ENCODE measurements around the gene EFCAB8. TPM values are rescaled to one million over a fixed set of nuclear protein-coding genes. Genes with fewer than 3 reads are reported as not detected.

EFCAB8 gene
- total RNA-seq, 2 experiments from 2014 or later = 0.25 to 0.55 TPM

DNA sequence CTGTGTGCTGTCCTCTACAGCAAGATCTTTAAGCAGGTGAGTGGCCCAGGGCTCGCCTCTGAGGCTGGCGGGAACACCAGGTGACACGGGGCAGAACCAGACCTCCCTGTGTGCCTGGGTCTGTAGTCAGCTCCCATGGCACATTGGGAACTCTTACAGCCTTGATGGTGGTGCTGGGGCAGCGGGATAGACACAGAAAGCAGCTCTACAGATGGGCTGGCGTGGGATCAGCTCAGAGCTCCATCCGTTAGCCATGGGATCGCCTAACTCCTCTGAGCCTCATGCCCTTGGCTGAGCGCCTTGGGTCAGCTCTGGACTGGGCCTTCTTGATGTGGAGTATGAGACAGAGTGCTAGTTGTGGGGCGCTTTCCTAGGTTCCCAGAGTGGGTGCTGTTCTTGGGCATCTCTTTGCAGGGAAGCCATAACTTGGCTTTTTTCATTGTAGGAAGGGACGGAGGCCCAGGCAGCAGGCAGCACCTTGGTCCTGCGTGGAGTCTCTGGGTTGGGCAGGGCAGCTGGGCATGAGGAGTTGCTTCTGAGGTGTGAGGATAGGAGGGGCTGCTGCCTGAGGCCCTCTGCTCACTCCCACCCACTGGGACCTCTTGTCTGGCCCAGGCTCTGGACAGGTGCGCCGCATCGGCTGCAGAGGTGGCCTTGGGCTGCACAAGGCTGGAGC is 51.3 kb downstream of the EFCAB8 start:
- no peaks in the 10 kb centered on the region for H3K27me3 Mint-ChIP-seq
- H3K4me1 Mint-ChIP-seq = no peaks in the 10 kb centered on the region
- no peak overlapping the region for H3K27ac Mint-ChIP-seq
- POLR2A ChIA-PET = no interaction called here
- no peak for DNase-seq
- H3K4me3 Mint-ChIP-seq = no peak overlapping the region
- CTCF ChIA-PET = interaction anchor here (1.3 kb wide), 1 partner anchor 95 kb away, joined by 6 read pairs; no protein-coding TSS in a partner anchor
- peaks cover 3% of the 10 kb centered on the region for H3K9me3 Mint-ChIP-seq
- no peaks in the 10 kb centered on the region for H3K36me3 Mint-ChIP-seq (ENCODE audit: low read depth)

- ChIA-PET POLR2A (no interaction called here), CTCF (interaction anchor here (1.2 kb wide), 1 partner anchor 10 kb away, joined by 4 read pairs; no protein-coding TSS in a partner anchor)
- Mint-ChIP-seq H3K36me3 (ENCODE audit: low read depth) (no peaks in the 10 kb centered on the region), H3K4me3 (no peak overlapping the region), H3K27ac (no peak overlapping the region), H3K9me3 (peaks cover 7% of the 10 kb centered on the region), H3K4me1 (no peaks in the 10 kb centered on the region), H3K27me3 (no peaks in the 10 kb centered on the region)
- DNase-seq = no peak
Measured at GRCh38 chr20:32911355-32911754, 52.6 kb downstream of the EFCAB8 start.

GRCh38 chr20:32912688-32913087 is 54.0 kb downstream of the EFCAB8 start:
- ChIA-PET POLR2A (no interaction called here), CTCF (no interaction called here)
- H3K4me3 Mint-ChIP-seq = no peak overlapping the region
- H3K9me3 Mint-ChIP-seq = peaks cover 9% of the 10 kb centered on the region
- no peaks in the 10 kb centered on the region for H3K27me3 Mint-ChIP-seq
- no peaks in the 10 kb centered on the region for H3K36me3 Mint-ChIP-seq (ENCODE audit: low read depth)
- no peak overlapping the region for H3K27ac Mint-ChIP-seq
- H3K4me1 Mint-ChIP-seq = no peaks in the 10 kb centered on the region
- no peak for DNase-seq

GRCh38 chr20:32914031-32914430 is 55.3 kb downstream of the EFCAB8 start:
- Mint-ChIP-seq H3K4me1 (no peaks in the 10 kb centered on the region), H3K9me3 (peaks cover 9% of the 10 kb centered on the region), H3K36me3 (ENCODE audit: low read depth) (no peaks in the 10 kb centered on the region), H3K4me3 (no peak overlapping the region), H3K27ac (no peak overlapping the region), H3K27me3 (no peaks in the 10 kb centered on the region)
- ChIA-PET POLR2A (no interaction called here), CTCF (no interaction called here)
- DNase-seq = no peak

GRCh38 chr20:32917191-32917950 is 58.6 kb downstream of the EFCAB8 start:
- CTCF ChIA-PET = interaction anchor here (1.1 kb wide), 1 partner anchor 29 kb away, joined by 3 read pairs; no protein-coding TSS in a partner anchor
- no peaks in the 10 kb centered on the region for H3K36me3 Mint-ChIP-seq (ENCODE audit: low read depth)
- no peak overlapping the region for H3K4me3 Mint-ChIP-seq
- POLR2A ChIA-PET = no interaction called here
- no peaks in the 10 kb centered on the region for H3K4me1 Mint-ChIP-seq
- no peaks in the 10 kb centered on the region for H3K27me3 Mint-ChIP-seq
- no peak overlapping the region for H3K27ac Mint-ChIP-seq
- no peak for DNase-seq
- H3K9me3 Mint-ChIP-seq = peaks cover 9% of the 10 kb centered on the region

DNA sequence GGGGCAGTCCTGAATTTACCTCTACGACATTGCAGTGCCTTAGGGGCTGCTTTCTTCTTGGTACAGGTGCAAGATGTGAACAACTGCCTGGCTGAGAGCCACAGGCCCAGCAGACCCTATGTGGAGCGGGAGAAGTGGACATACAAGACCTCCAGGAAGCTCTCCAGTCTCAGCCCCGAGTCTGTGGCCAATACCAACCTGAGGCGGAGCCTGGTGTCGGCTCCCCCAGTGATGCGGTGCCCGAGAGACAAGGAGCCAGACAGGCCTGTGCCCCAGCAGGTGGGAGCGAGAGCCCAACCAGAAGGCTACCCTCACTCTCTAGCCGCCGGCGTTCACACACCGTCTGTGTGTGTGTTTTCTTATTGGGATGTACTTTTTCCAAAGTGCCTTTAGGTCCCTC is 59.6 kb downstream of the EFCAB8 start:
- Mint-ChIP-seq H3K4me3 (no peak overlapping the region), H3K4me1 (no peaks in the 10 kb centered on the region), H3K27me3 (no peaks in the 10 kb centered on the region), H3K36me3 (ENCODE audit: low read depth) (no peaks in the 10 kb centered on the region), H3K9me3 (peaks cover 9% of the 10 kb centered on the region), H3K27ac (no peak overlapping the region)
- no peak for DNase-seq
- ChIA-PET POLR2A (no interaction called here), CTCF (interaction anchor here (1.1 kb wide), 1 partner anchor 28 kb away, joined by 3 read pairs; no protein-coding TSS in a partner anchor)

- peaks cover 9% of the 10 kb centered on the region for H3K9me3 Mint-ChIP-seq
- H3K4me1 Mint-ChIP-seq = no peaks in the 10 kb centered on the region
- POLR2A ChIA-PET = no interaction called here
- H3K27me3 Mint-ChIP-seq = no peaks in the 10 kb centered on the region
- CTCF ChIA-PET = no interaction called here
- H3K4me3 Mint-ChIP-seq = no peak overlapping the region
- H3K27ac Mint-ChIP-seq = no peak overlapping the region
- H3K36me3 Mint-ChIP-seq (ENCODE audit: low read depth) = no peaks in the 10 kb centered on the region
- DNase-seq = no peak
Measured at GRCh38 chr20:32918751-32919150, 60.0 kb downstream of the EFCAB8 start.

DNA sequence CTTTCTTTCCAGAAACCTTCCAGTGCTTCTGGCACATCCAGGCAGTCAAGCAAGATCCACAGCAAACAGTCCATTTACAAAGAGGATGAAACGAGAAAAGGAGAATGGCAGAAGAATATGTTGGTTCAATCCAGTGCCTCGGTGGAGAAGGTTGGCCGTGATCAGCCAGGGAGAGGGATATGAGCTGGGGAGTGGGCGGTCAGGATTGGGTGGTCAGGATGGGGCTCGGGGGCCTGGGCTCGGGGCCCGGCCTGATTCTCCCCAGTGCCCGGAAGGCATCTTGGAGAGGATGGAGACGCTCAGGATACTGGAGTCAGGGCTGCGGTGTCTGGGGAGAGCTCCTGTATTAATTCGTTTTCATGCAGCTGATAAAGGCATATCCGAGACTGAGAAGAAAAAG is 61.3 kb downstream of the EFCAB8 start:
- CTCF ChIA-PET = no interaction called here
- H3K4me1 Mint-ChIP-seq = no peaks in the 10 kb centered on the region
- POLR2A ChIA-PET = no interaction called here
- no peaks in the 10 kb centered on the region for H3K36me3 Mint-ChIP-seq (ENCODE audit: low read depth)
- no peak overlapping the region for H3K4me3 Mint-ChIP-seq
- peaks cover 6% of the 10 kb centered on the region for H3K9me3 Mint-ChIP-seq
- H3K27ac Mint-ChIP-seq = no peak overlapping the region
- DNase-seq = no peak
- H3K27me3 Mint-ChIP-seq = no peaks in the 10 kb centered on the region

DNA sequence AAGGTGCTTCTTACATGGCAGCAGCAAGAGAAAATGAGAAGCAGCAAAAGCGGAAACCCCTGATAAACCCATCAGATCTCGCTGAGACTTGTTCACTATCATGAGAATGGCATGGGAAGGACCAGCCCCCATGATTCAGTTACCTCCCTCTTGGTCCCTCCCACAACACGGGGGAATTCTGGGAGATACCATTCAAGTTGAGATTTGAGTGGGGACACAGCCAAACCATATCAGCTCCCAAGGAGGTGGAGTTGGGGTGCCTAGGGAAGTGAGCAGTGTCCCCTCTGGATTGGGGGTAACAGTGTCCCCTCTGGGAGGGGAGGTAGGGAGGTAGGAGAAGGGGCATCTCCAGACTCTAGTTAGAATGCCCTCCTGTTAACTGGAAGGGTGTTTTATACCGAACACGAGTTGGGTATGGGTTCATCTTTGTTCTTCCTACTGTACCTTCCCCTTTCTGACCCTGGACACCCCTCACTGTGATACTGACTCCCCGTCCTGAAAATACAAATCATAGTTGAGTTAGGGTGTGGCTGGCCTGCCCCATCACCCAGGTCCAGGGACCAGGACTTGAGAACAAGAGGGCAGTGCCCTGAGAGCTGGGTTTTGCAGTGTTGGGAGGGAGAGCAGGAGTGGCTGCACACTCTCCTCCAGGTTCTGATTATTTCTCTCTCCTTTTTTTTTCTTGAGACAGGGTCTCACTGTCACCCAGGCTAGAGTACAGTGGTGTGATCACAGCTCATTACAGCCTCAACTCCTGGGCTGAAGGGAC is 62.0 kb downstream of the EFCAB8 start:
- no peak for DNase-seq
- no peak overlapping the region for H3K27ac Mint-ChIP-seq
- no peak overlapping the region for H3K4me3 Mint-ChIP-seq
- peaks cover 2% of the 10 kb centered on the region for H3K9me3 Mint-ChIP-seq
- no peaks in the 10 kb centered on the region for H3K36me3 Mint-ChIP-seq (ENCODE audit: low read depth)
- no peaks in the 10 kb centered on the region for H3K4me1 Mint-ChIP-seq
- H3K27me3 Mint-ChIP-seq = no peaks in the 10 kb centered on the region
- POLR2A ChIA-PET = no interaction called here
- CTCF ChIA-PET = interaction anchor here (1.5 kb wide), 1 partner anchor 9 kb away, joined by 4 read pairs; no protein-coding TSS in a partner anchor

DNA sequence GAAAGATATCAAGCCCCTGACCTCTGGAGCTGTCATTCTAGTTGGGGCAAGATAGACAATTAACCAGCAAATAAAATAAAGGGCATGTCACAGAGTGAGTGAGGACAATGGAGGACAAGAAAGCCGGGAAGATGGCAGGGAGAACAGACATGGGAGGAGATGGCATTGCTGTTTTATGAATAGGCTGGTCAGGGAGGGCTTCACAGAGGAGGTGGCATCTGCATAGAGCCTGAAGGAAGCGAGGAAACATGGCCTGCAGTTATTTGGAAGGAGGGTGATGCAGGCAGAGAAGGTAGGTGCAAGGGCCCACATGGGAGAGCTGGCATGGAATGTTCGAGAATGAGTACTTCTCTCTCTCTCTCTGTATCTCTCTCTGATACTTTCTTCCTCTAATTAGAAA is 63.7 kb downstream of the EFCAB8 start:
- POLR2A ChIA-PET = no interaction called here
- Mint-ChIP-seq H3K9me3 (no peaks in the 10 kb centered on the region), H3K27ac (no peak overlapping the region)

DNA sequence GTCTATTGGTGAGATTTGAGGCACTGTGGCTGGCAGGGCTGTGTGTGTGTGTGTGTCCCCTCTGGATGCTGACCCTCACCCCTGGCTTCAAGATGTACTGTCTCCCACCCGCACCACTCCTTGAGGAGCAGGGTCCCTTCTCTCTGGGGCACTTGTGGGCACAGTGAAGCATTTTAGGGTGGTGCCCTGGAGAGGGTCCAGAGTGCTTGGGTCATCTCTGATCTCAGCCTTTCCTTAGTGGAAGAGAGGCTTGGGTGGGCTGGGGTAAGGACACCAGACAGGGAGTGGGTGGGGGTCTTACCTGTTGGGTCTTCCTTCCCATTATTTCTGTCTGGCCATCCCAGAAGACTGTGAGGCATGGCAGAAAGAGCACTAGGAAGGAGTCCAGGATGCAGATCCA is 66.1 kb downstream of the EFCAB8 start:
- H3K4me3 Mint-ChIP-seq = no peak overlapping the region
- H3K4me1 Mint-ChIP-seq = no peaks in the 10 kb centered on the region
- ChIA-PET POLR2A (no interaction called here), CTCF (interaction anchor here (1.7 kb wide), 1 partner anchor 21 kb away, joined by 6 read pairs; no protein-coding TSS in a partner anchor)
- H3K27me3 Mint-ChIP-seq = no peaks in the 10 kb centered on the region
- no peaks in the 10 kb centered on the region for H3K36me3 Mint-ChIP-seq (ENCODE audit: low read depth)
- H3K27ac Mint-ChIP-seq = no peak overlapping the region
- H3K9me3 Mint-ChIP-seq = no peaks in the 10 kb centered on the region
- no peak for DNase-seq

More for the DNA sequence above, 63.7 kb downstream of the EFCAB8 start:
- H3K4me1 Mint-ChIP-seq = no peaks in the 10 kb centered on the region
- no peak for DNase-seq
- H3K27me3 Mint-ChIP-seq = no peaks in the 10 kb centered on the region
- CTCF ChIA-PET = interaction anchor here (1.5 kb wide), 1 partner anchor 11 kb away, joined by 4 read pairs; no protein-coding TSS in a partner anchor
- H3K36me3 Mint-ChIP-seq (ENCODE audit: low read depth) = no peaks in the 10 kb centered on the region
- H3K4me3 Mint-ChIP-seq = no peak overlapping the region

GRCh38 chr20:32925481-32926196 is 66.9 kb downstream of the EFCAB8 start:
- Mint-ChIP-seq H3K9me3 (no peaks in the 10 kb centered on the region), H3K27me3 (no peaks in the 10 kb centered on the region), H3K4me1 (no peaks in the 10 kb centered on the region), H3K27ac (no peak overlapping the region), H3K4me3 (no peak overlapping the region), H3K36me3 (ENCODE audit: low read depth) (no peaks in the 10 kb centered on the region)
- ChIA-PET CTCF (interaction anchor here (0.6 to 1.7 kb wide), 2 partner anchors 20 to 220 kb away, joined by 4 to 6 read pairs; no protein-coding TSS in a partner anchor), POLR2A (no interaction called here)
- DNase-seq = no peak

DNA sequence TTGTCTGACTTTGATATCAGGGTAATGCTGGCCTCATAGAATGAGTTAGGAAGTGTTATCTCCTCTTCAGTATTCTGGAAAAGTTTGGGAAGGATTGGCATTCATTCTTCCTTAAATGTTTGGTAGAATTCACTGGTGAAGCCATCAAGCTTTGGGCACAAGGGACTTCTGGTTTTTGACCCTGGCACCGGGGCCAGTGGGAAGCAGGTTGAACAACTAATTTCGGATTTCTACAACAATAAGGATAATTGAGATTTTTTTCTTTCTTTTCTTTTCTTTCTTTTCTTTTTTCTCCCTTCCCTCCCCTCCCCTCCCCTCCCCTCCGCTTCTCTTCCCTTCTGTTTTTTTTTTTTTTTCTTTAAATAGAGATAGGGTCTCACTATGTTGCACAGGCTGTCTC is 70.4 kb downstream of the EFCAB8 start:
- no peaks in the 10 kb centered on the region for H3K27me3 Mint-ChIP-seq
- no peak overlapping the region for H3K27ac Mint-ChIP-seq
- ChIA-PET CTCF (no interaction called here), POLR2A (no interaction called here)
- H3K4me3 Mint-ChIP-seq = no peak overlapping the region
- no peaks in the 10 kb centered on the region for H3K36me3 Mint-ChIP-seq (ENCODE audit: low read depth)
- H3K9me3 Mint-ChIP-seq = no peaks in the 10 kb centered on the region
- no peak for DNase-seq
- H3K4me1 Mint-ChIP-seq = no peaks in the 10 kb centered on the region
